CD4-positive, alpha-beta T cell treated with Interleukin-12 subunit alpha and Interleukin-12 subunit beta, for 1 hour (primary cell): ENCODE results near the gene UBE2G1.
"Not testable (repeated sequence)": the region's sequence is repeated elsewhere in the genome, so short reads cannot be mapped to it uniquely, and the experiment has no call there.

Experiments used
- DNase-seq: peaks from one replicate; pipeline ENCODE4 v3.0.0-alpha.2; 2020

Gene UBE2G1

GRCh38 chr17:4297351-4297750, 69.1 kb downstream of the UBE2G1 start:
- DNase-seq: no peak

- no peak for DNase-seq
These were observed 70.8 kb downstream of the UBE2G1 start for GRCh38 chr17:4295686-4296085.

GRCh38 chr17:4293572-4293971, 72.9 kb downstream of the UBE2G1 start:
- no peak for DNase-seq

GRCh38 chr17:4287710-4288109, 78.8 kb downstream of the UBE2G1 start:
- DNase-seq: no peak

- no peak for DNase-seq
These were observed 90.0 kb downstream of the UBE2G1 start for GRCh38 chr17:4276514-4276913.

GRCh38 chr17:4272972-4273368, 93.5 kb downstream of the UBE2G1 start:
- no peak for DNase-seq

- DNase-seq: no peak
These were observed 94.1 kb downstream of the UBE2G1 start for GRCh38 chr17:4272213-4272971.

GRCh38 chr17:4270736-4271135, 95.7 kb downstream of the UBE2G1 start:
- DNase-seq: no peak

- DNase-seq: no peak
These were observed 96.6 kb downstream of the UBE2G1 start for GRCh38 chr17:4269915-4270314.

- no peak for DNase-seq
These were observed 99.1 kb downstream of the UBE2G1 start for GRCh38 chr17:4267402-4267801.

- no peak for DNase-seq
These were observed 99.9 kb downstream of the UBE2G1 start for GRCh38 chr17:4266550-4266949.

GRCh38 chr17:4263282-4264215, 102.9 kb downstream of the UBE2G1 start, which contains the start of gene ANKFY1:
ANKFY1 (minus strand) TSS chr17:4263979; CDS start chr17:4263941, 38 bp downstream.
- DNase-seq: peak; percentile 98

GRCh38 chr17:4262703-4263102, 103.8 kb downstream of the UBE2G1 start:
- DNase-seq: no peak

GRCh38 chr17:4261452-4261851, 105.0 kb downstream of the UBE2G1 start:
- DNase-seq: no peak

- DNase-seq: no peak
These were observed 107.6 kb downstream of the UBE2G1 start for GRCh38 chr17:4258867-4259266.

- DNase-seq: no peak
These were observed 109.5 kb downstream of the UBE2G1 start for GRCh38 chr17:4256952-4257351.

GRCh38 chr17:4255271-4255670, 111.2 kb downstream of the UBE2G1 start:
- DNase-seq: not testable (repeated sequence)

GRCh38 chr17:4250887-4251286, 115.6 kb downstream of the UBE2G1 start:
- DNase-seq: no peak

GRCh38 chr17:4249452-4250029, 116.9 kb downstream of the UBE2G1 start:
- peak; percentile 32 for DNase-seq

GRCh38 chr17:4248504-4249277, 117.8 kb downstream of the UBE2G1 start:
- DNase-seq: no peak

GRCh38 chr17:4247971-4248388, 118.5 kb downstream of the UBE2G1 start:
- DNase-seq: no peak

- no peak for DNase-seq
These were observed 119.0 kb downstream of the UBE2G1 start for GRCh38 chr17:4247361-4247970.
